Central memory CD4-positive, alpha-beta T cell (primary cell): ENCODE data around the gene DPF3.

ENCODE experiments used
- DNase-seq: peaks from one replicate; pipeline ENCODE4 v3.0.0; 2022

DPF3 gene

DNA sequence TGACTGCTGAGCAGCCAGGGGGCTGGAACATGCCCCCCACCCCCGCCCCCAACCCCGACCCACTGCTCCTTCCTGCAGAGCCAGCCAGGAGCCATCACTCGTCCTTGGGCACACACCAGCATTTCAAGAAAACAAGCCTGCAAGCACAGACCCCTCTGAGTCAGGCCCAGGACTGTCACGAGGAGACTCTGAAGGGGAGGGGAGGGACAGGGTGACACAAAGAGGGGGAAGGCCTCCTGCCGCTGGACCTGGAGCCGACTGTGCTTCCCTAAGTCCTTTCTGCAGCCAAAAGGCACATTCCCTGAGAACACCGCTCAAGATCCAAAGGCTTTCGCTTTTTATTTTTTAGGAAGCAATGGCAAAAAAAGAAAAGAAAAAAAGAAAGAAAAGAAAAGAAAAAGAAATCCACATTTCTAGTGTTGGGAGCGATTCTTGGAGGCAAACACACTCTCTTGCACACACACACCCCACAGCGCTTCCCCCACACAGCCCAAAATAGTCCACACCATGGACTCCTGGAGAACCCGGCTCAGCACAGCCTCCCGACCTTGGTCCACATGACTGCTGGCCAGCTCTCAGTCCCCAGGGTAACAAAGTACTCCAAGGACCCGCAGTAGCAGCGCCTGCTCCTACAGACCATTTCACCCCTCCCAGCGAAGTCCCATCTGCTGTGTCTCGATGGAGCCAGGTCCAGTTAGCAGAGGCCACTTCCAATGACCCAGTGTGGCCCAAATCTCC lies 101.7 kb downstream of the DPF3 start:
- no peak for DNase-seq

DNA sequence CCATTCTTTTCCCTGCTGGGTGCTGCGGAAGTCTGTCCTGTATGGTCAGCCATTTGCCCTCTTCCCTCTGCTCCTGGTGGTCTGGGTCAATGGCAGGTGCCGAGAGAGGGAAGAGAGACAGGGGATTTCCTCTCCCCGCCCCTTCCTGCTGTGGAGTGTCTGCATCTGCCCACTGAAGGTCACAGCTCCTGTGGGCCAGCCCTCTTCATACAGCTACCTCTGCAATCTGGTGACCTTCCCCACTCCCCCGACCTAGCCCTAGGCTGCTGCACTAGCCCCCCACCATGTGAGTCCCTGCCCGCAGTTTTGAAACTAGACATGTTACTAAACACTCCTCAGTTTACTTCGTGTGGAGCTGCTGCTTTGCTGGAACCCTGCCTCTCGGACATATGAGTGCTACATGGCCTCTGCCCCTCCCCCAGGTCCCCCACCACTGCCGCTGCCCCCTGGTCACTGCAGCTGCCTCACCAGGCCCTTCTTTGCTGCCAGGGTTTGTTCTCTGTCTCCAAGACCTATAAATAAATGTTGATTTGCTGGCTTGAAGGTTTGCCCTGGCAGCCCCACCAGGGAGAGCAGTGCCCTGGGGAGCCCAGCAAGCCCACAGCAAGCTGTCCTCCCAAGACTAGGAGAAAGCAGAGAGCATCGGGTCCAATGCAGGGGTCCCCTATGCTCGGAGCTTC lies 102.9 kb downstream of the DPF3 start:
- no peak for DNase-seq

DNA sequence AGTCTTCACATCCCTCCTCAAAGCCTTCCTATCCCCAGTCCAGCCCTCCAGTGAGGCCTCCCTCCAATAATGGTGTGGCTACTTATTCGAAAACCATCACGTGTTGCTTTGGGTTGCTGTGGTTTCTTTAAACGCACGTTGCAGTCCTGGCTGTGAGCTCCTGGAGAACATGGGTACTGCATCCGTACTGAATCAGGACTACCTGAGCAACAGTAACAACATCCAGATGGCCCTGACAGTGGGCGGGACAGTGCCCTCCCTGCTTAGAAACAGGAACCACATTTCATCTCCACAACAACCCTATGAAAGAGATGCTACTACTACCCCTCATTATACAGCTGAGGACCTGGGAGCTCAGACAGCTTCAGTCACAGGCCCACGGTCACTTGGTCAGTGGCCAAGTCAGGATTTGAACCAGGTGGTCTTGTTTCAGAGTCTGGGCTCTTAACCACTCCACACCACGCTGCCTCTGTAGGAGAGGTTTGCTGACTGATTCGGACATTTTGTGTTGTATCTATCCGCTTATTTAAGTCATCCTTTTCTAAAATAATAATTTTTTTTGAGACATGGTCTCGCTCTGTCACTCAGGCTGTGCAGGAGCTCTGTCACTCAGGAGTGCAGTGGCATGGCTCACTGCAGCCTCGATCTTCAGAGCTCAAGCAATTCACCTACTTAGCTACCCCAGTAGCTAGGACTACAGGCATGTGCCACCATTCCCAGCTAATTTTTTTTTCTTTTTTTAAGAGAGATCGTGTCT lies 104.8 kb downstream of the DPF3 start:
- DNase-seq: no peak

- no peak for DNase-seq
These were observed 105.6 kb downstream of the DPF3 start for GRCh38 chr14:72788255-72788654.

- DNase-seq: no peak
These were observed 106.1 kb downstream of the DPF3 start for GRCh38 chr14:72787841-72788240.

GRCh38 chr14:72786378-72787350 lies 107.2 kb downstream of the DPF3 start:
- no peak for DNase-seq

DNA sequence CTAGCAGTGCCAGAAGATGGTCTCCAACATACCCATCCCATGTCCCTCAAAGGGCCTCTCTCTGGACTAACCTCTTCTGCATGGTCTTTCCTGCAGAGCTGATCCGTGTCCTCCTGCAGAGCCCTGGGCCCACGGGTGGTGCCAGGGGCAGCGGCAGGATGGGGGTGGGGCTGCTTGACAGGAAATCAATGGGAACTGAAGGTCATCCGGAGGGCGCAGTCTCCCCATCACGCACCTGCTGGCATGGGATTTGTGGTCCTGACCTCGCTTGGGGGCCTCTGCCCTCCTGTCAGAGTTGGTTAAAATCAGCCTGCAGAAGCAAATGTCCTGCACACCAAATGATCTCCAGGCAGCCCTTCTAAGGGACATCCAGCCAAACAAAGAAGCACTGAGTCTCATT lies 110.2 kb downstream of the DPF3 start:
- no peak for DNase-seq

- DNase-seq: no peak
These were observed 111.1 kb downstream of the DPF3 start for GRCh38 chr14:72782817-72783216.

GRCh38 chr14:72781561-72782508 lies 112.1 kb downstream of the DPF3 start:
- no peak for DNase-seq

DNA sequence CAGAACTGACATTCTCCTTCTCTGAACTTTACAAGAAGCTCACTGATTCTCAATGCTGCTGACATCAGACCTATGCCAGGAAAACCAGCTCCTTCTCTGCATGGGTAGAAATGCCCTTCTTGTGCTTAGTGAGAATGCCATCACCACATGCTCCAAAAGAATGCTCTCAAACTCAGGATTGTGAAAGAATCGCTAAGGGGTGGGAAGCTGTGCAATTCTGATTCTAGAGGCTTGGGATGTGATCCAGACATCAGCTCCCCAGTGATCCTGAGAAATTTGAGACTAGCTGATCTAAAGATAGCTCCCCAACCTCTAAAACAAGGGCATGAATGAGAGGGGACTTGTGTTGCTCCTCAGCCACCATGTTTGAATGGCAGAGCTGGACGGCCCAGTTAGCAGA lies 113.2 kb downstream of the DPF3 start:
- no peak for DNase-seq

DNA sequence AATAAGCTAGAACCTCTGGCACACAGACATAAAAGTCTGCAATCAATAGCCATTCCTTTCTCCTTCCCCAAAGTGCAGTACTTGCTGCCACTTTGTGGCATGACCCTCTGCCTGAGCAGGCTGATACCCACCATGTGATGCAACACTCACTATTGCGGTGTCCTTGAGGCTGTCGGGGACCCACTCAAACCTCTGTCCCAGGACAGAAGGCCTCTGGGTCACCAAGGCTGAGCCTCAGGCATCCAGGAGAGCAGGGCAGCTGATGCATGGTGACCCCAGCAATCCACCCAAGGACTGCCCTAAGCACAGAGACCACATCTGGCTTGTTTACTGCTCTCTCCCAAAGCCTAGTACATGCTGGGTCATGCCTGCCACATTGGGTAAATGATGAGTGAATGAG lies 114.2 kb downstream of the DPF3 start:
- no peak for DNase-seq

GRCh38 chr14:72777636-72778035 lies 116.3 kb downstream of the DPF3 start:
- DNase-seq: no peak

GRCh38 chr14:72776701-72777261 lies 117.1 kb downstream of the DPF3 start:
- no peak for DNase-seq

- no peak for DNase-seq
These were observed 117.9 kb downstream of the DPF3 start for GRCh38 chr14:72775923-72776554.

- DNase-seq: no peak
These were observed 118.8 kb downstream of the DPF3 start for GRCh38 chr14:72774894-72775620.

- DNase-seq: no peak
These were observed 119.8 kb downstream of the DPF3 start for GRCh38 chr14:72774141-72774540.

GRCh38 chr14:72771561-72771960 lies 122.3 kb downstream of the DPF3 start:
- DNase-seq: no peak

DNA sequence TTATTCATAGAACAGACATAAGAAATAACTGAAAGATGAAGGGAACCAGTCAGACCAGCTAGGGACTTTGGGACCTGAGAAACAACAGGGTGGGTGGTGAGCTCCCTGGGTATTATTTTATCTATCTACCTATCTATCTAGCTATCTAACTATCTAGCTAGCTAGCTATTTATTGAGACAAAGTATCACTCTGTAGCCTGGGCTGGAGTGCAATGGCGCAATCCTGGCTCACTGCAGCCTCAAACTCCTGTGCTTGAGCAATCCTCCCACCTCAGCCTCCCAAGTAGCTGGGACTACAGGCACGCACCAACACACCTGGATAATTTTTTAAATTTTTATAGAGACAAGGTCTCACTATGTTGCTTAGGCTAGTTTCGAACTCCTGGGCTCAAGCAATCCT lies 127.6 kb downstream of the DPF3 start:
- DNase-seq: no peak

DNA sequence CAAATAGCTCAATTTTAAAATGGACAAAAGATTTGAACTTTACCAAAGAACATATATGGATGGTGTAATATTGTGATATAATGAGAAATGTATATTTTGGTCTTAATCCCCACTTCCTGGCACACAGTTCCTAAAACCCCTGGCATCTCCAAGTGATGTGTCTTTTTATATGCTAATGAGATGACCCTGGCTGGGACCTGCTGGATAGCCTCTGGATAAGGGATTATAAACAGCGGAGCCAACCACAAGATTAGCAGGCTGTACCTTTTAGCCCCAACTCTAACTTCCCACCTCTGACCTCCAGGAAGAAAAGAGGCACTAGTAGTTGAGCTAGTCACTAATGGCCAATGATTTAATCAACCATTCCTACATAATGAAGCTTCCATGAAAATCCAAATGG lies 130.0 kb downstream of the DPF3 start:
- no peak for DNase-seq

- no peak for DNase-seq
These were observed 134.2 kb downstream of the DPF3 start for GRCh38 chr14:72759670-72760069.
